ENCODE measurements around the gene GALNT10.

GALNT10 gene

GRCh38 chr5:154302161-154302560 is 111.6 kb downstream of the GALNT10 start:
- no peak overlapping the region for H2BK12ac ChIP-seq (ENCODE audit: low read length)
- H3K9ac ChIP-seq (ENCODE audit: low read depth, low read length, poor library complexity), result no peak overlapping the region
- H3K27me3 ChIP-seq (ENCODE audit: control insufficient read depth in 3 of 3, insufficient read depth in 3 of 3, low read depth in 1 of 3, low read length in 3 of 3), result no peaks in the 10 kb centered on the region
- no peak overlapping the region for H2BK5ac ChIP-seq (ENCODE audit: low read length)
- no peak overlapping the region for H2AFZ ChIP-seq (ENCODE audit: low read length)
- WGBS, 2 donors (ENCODE audit: extremely low coverage in 2 of 2, insufficient read length in 2 of 2, insufficient replicate concordance in 1 of 2), result no CpG with 5 or more reads among the region's 5 CpGs
- no peak overlapping the region for H4K91ac ChIP-seq (ENCODE audit: low read depth, low read length, poor library complexity)
- H3K4me1 ChIP-seq (ENCODE audit: control insufficient read depth in 2 of 2, insufficient read depth in 1 of 2, low read depth in 1 of 2, low read length in 2 of 2), result peaks cover 0 to 6% of the 10 kb centered on the region in 2 donors
- H3K4ac ChIP-seq (ENCODE audit: low read length), result no peak overlapping the region
- H3K14ac ChIP-seq (ENCODE audit: low read length), result peak overlapping the region; percentile 92
- no peak overlapping the region for H2BK15ac ChIP-seq (ENCODE audit: low read length)
- H2AK5ac ChIP-seq (ENCODE audit: low read depth, low read length), result no peak overlapping the region
- no peak overlapping the region for H2BK120ac ChIP-seq (ENCODE audit: low read depth, low read length)
- DNase-seq (ENCODE audit: low spot score), result no peak
- H3K27ac ChIP-seq (replicated peaks; ENCODE audit: low read length), result no peak overlapping the region
- peaks cover 0 to 60% of the 10 kb centered on the region in 2 donors for H3K36me3 ChIP-seq (replicated peaks in 1 of 2; ENCODE audit: control insufficient read depth in 2 of 2, insufficient read depth in 2 of 2, low read length in 2 of 2)
- no peaks in the 10 kb centered on the region for H3K79me1 ChIP-seq (ENCODE audit: low read depth, low read length)
- no peak overlapping the region for H3K4me3 ChIP-seq (ENCODE audit: low read length in 2 of 2)
- H4K8ac ChIP-seq (ENCODE audit: low read depth, low read length), result no peak overlapping the region
- H3K23ac ChIP-seq (ENCODE audit: low read depth, low read length, poor library complexity), result no peak overlapping the region
- H3K4me2 ChIP-seq (ENCODE audit: insufficient read depth, low read length, poor library complexity, severe bottlenecking), result no peak overlapping the region
- peaks cover 0 to 29% of the 10 kb centered on the region in 2 donors for H3K9me3 ChIP-seq (replicated peaks in 1 of 2; ENCODE audit: control insufficient read depth in 2 of 2, insufficient read depth in 1 of 2, low read depth in 1 of 2, low read length in 2 of 2)
- peak overlapping the region; percentile 20 for H3K18ac ChIP-seq (ENCODE audit: low read length)

GRCh38 chr5:154303133-154303532 is 112.6 kb downstream of the GALNT10 start:
- Histone ChIP-seq H3K27ac (replicated peaks; ENCODE audit: low read length) (no peak overlapping the region), H3K23ac (ENCODE audit: low read depth, low read length, poor library complexity) (no peak overlapping the region), H3K4me1 (ENCODE audit: control insufficient read depth in 2 of 2, insufficient read depth in 1 of 2, low read depth in 1 of 2, low read length in 2 of 2) (peaks cover 0 to 6% of the 10 kb centered on the region in 2 donors), H4K8ac (ENCODE audit: low read depth, low read length) (no peak overlapping the region), H2AFZ (ENCODE audit: low read length) (no peak overlapping the region), H3K18ac (ENCODE audit: low read length) (no peak overlapping the region), H3K36me3 (replicated peaks in 1 of 2; ENCODE audit: control insufficient read depth in 2 of 2, insufficient read depth in 2 of 2, low read length in 2 of 2) (peaks cover 0 to 50% of the 10 kb centered on the region in 2 donors), H2AK5ac (ENCODE audit: low read depth, low read length) (no peak overlapping the region), H3K4me2 (ENCODE audit: insufficient read depth, low read length, poor library complexity, severe bottlenecking) (no peak overlapping the region), H3K27me3 (ENCODE audit: control insufficient read depth in 3 of 3, insufficient read depth in 3 of 3, low read depth in 1 of 3, low read length in 3 of 3) (no peaks in the 10 kb centered on the region), H3K9me3 (replicated peaks in 1 of 2; ENCODE audit: control insufficient read depth in 2 of 2, insufficient read depth in 1 of 2, low read depth in 1 of 2, low read length in 2 of 2) (peaks cover 0 to 29% of the 10 kb centered on the region in 2 donors), H3K4me3 (ENCODE audit: low read length in 2 of 2) (no peak overlapping the region), H3K9ac (ENCODE audit: low read depth, low read length, poor library complexity) (no peak overlapping the region), H2BK15ac (ENCODE audit: low read length) (no peak overlapping the region), H3K14ac (ENCODE audit: low read length) (no peak overlapping the region), H2BK12ac (ENCODE audit: low read length) (no peak overlapping the region), H4K91ac (ENCODE audit: low read depth, low read length, poor library complexity) (no peak overlapping the region), H2BK5ac (ENCODE audit: low read length) (no peak overlapping the region), H2BK120ac (ENCODE audit: low read depth, low read length) (no peak overlapping the region), H3K4ac (ENCODE audit: low read length) (no peak overlapping the region), H3K79me1 (ENCODE audit: low read depth, low read length) (no peaks in the 10 kb centered on the region)
- no peak for DNase-seq (ENCODE audit: low spot score)
- WGBS, 2 donors (ENCODE audit: extremely low coverage in 2 of 2, insufficient read length in 2 of 2, insufficient replicate concordance in 1 of 2), result no CpG with 5 or more reads among the region's 1 CpG

- Histone ChIP-seq H3K9me3 (replicated peaks in 1 of 2; ENCODE audit: control insufficient read depth in 2 of 2, insufficient read depth in 1 of 2, low read depth in 1 of 2, low read length in 2 of 2) (peaks cover 0 to 21% of the 10 kb centered on the region in 2 donors), H3K18ac (ENCODE audit: low read length) (no peak overlapping the region), H4K91ac (ENCODE audit: low read depth, low read length, poor library complexity) (no peak overlapping the region), H4K8ac (ENCODE audit: low read depth, low read length) (no peak overlapping the region), H3K9ac (ENCODE audit: low read depth, low read length, poor library complexity) (no peak overlapping the region), H3K27me3 (ENCODE audit: control insufficient read depth in 3 of 3, insufficient read depth in 3 of 3, low read depth in 1 of 3, low read length in 3 of 3) (no peaks in the 10 kb centered on the region), H3K27ac (replicated peaks; ENCODE audit: low read length) (no peak overlapping the region), H2BK12ac (ENCODE audit: low read length) (no peak overlapping the region), H2AK5ac (ENCODE audit: low read depth, low read length) (no peak overlapping the region), H3K4me2 (ENCODE audit: insufficient read depth, low read length, poor library complexity, severe bottlenecking) (no peak overlapping the region), H3K79me1 (ENCODE audit: low read depth, low read length) (no peaks in the 10 kb centered on the region), H2BK120ac (ENCODE audit: low read depth, low read length) (no peak overlapping the region), H3K4ac (ENCODE audit: low read length) (no peak overlapping the region), H3K36me3 (replicated peaks in 1 of 2; ENCODE audit: control insufficient read depth in 2 of 2, insufficient read depth in 2 of 2, low read length in 2 of 2) (peaks cover 0 to under 1% of the 10 kb centered on the region in 2 donors), H2AFZ (ENCODE audit: low read length) (no peak overlapping the region), H2BK15ac (ENCODE audit: low read length) (no peak overlapping the region), H3K23ac (ENCODE audit: low read depth, low read length, poor library complexity) (no peak overlapping the region), H3K4me3 (ENCODE audit: low read length in 2 of 2) (no peak overlapping the region), H2BK5ac (ENCODE audit: low read length) (no peak overlapping the region), H3K4me1 (ENCODE audit: control insufficient read depth in 2 of 2, insufficient read depth in 1 of 2, low read depth in 1 of 2, low read length in 2 of 2) (no peaks in the 10 kb centered on the region), H3K14ac (ENCODE audit: low read length) (no peak overlapping the region)
- no peak for DNase-seq (ENCODE audit: low spot score)
- WGBS, 2 donors (ENCODE audit: extremely low coverage in 2 of 2, insufficient read length in 2 of 2, insufficient replicate concordance in 1 of 2), result no CpG with 5 or more reads among the region's 7 CpGs
These were observed 118.2 kb downstream of the GALNT10 start for GRCh38 chr5:154308443-154309370.

GRCh38 chr5:154309371-154309745 is 118.8 kb downstream of the GALNT10 start:
- Histone ChIP-seq H2BK12ac (ENCODE audit: low read length) (no peak overlapping the region), H2BK15ac (ENCODE audit: low read length) (no peak overlapping the region), H3K4me1 (ENCODE audit: control insufficient read depth in 2 of 2, insufficient read depth in 1 of 2, low read depth in 1 of 2, low read length in 2 of 2) (no peaks in the 10 kb centered on the region)

More at GRCh38 chr5:154309371-154309745, 118.8 kb downstream of the GALNT10 start:
- no CpG with 5 or more reads among the region's 1 CpG for WGBS, 2 donors (ENCODE audit: extremely low coverage in 2 of 2, insufficient read length in 2 of 2, insufficient replicate concordance in 1 of 2)
- no peak overlapping the region for H4K8ac ChIP-seq (ENCODE audit: low read depth, low read length)
- H3K9me3 ChIP-seq (replicated peaks in 1 of 2; ENCODE audit: control insufficient read depth in 2 of 2, insufficient read depth in 1 of 2, low read depth in 1 of 2, low read length in 2 of 2), result peaks cover 0 to 17% of the 10 kb centered on the region in 2 donors
- no peak overlapping the region for H3K4me2 ChIP-seq (ENCODE audit: insufficient read depth, low read length, poor library complexity, severe bottlenecking)
- no peak overlapping the region for H2BK120ac ChIP-seq (ENCODE audit: low read depth, low read length)
- no peak overlapping the region for H2AFZ ChIP-seq (ENCODE audit: low read length)
- no peak overlapping the region for H3K18ac ChIP-seq (ENCODE audit: low read length)
- H3K79me1 ChIP-seq (ENCODE audit: low read depth, low read length), result no peaks in the 10 kb centered on the region
- no peak overlapping the region for H3K9ac ChIP-seq (ENCODE audit: low read depth, low read length, poor library complexity)
- no peak overlapping the region for H2BK5ac ChIP-seq (ENCODE audit: low read length)
- no peak for DNase-seq (ENCODE audit: low spot score)
- no peak overlapping the region for H3K23ac ChIP-seq (ENCODE audit: low read depth, low read length, poor library complexity)
- no peak overlapping the region for H3K14ac ChIP-seq (ENCODE audit: low read length)
- H3K27me3 ChIP-seq (ENCODE audit: control insufficient read depth in 3 of 3, insufficient read depth in 3 of 3, low read depth in 1 of 3, low read length in 3 of 3), result no peaks in the 10 kb centered on the region
- no peak overlapping the region for H4K91ac ChIP-seq (ENCODE audit: low read depth, low read length, poor library complexity)
- no peak overlapping the region for H3K4ac ChIP-seq (ENCODE audit: low read length)
- no peak overlapping the region for H2AK5ac ChIP-seq (ENCODE audit: low read depth, low read length)
- no peaks in the 10 kb centered on the region for H3K36me3 ChIP-seq (replicated peaks in 1 of 2; ENCODE audit: control insufficient read depth in 2 of 2, insufficient read depth in 2 of 2, low read length in 2 of 2)
- no peak overlapping the region for H3K4me3 ChIP-seq (ENCODE audit: low read length in 2 of 2)
- no peak overlapping the region for H3K27ac ChIP-seq (replicated peaks; ENCODE audit: low read length)
